Psoas muscle (tissue), 8 donors: Measurements from ENCODE around the gene ZNG1C. TPM values are rescaled to one million over a fixed set of nuclear protein-coding genes. Genes with fewer than 3 reads are reported as not detected.
"Not testable (repeated sequence)": the region's sequence is repeated elsewhere in the genome, so short reads cannot be mapped to it uniquely, and the experiment has no call there.

ENCODE experiments used
- ATAC-seq, 4 donors: fragments of 200-7000 bp; cut with Tn5 transposase; one replicate each; pipeline ENCODE4 v1.9.1; 2020; ENCODE audit warnings: moderate library complexity in 3 of 4, mild to moderate bottlenecking in 2 of 4
- DNase-seq, 2 donors: peaks; one replicate each; pipeline ENCODE4 v3.0.0-alpha.2; 2020
- H3K27ac ChIP-seq: fragments of 200-600 bp; one replicate; pipeline ENCODE4 v1.8.0; 2022
- H3K27me3 ChIP-seq, 3 donors: fragments of 200-600 bp in 1 of 3; one replicate each; pipeline versions ENCODE4 v1.6.1 to v1.8.0; 2013 to 2022; ENCODE audit warnings: low read length in 2 of 3, mild to moderate bottlenecking in 2 of 3, moderate library complexity in 1 of 3; ENCODE audit not compliant: insufficient read depth in 3 of 3
- H3K36me3 ChIP-seq, 2 donors: fragments of 200-600 bp in 1 of 2; one replicate each; pipeline versions ENCODE4 v1.6.1 to v1.8.0; 2013 to 2022; ENCODE audit warnings: low read depth in 1 of 2, mild to moderate bottlenecking in 1 of 2, moderate library complexity in 1 of 2; ENCODE audit not compliant: insufficient read depth in 1 of 2
- H3K4me1 ChIP-seq: fragments of 200-600 bp; one replicate; pipeline ENCODE4 v1.8.0; 2022
- H3K4me3 ChIP-seq: fragments of 200-600 bp; one replicate; pipeline ENCODE4 v1.8.0; 2022; ENCODE audit warnings: mild to moderate bottlenecking
- H3K9me3 ChIP-seq: fragments of 200-600 bp; one replicate; pipeline ENCODE4 v1.8.0; 2022
- WGBS, 3 donors: extraction: QIAGEN DNeasy Blood & Tissue Kit; methylation state at CpG; one replicate each; pipeline versions ENCODE4 v1.1.6 to v1.1.7; 2013; 5-methylcytosine and 5-hydroxymethylcytosine counted together
- intact Hi-C, 2 donors: fragments of 100-400 bp; cut with DNase I; formaldehyde crosslinking; loops; one replicate each; pipeline versions ENCODE4 v1.11.0 to v1.14.2; 2022
- polyA plus RNA-seq, 3 donors: library from polyadenylated mRNA; stranded (reverse); fragments of 200-250 nt; gene quantifications; one replicate each; pipeline ENCODE4 v1.2.3, GENCODE V29; 2013
- total RNA-seq, 4 donors: library from RNA; stranded (reverse); fragmentation: NEBNext Ultra II Directional in 2 of 4; extraction: Animal tissue kit (Norgen Biotek cat#: 25700) in 2 of 4; gene quantifications; one replicate each; pipeline versions ENCODE4 v1.2.1 to v1.2.4, GENCODE V29; 2021 to 2023
- donor health status: healthy with polysubstance abuse.
- donor health status: DM: no; HTN: no; CAD: no; lungs with moderate emphysema.
- donor health status: Bipolar disorder and iron deficiency.
- donor health status: healthy.
- donor health status: DM: yes; HTN: yes; CAD: no.
- donor health status: DM: no; HTN: no; CAD: no.
- donor health status: DM: no; HTN: no; CAD: no.
- donor health status: DM: yes; HTN: yes; CAD: no.

The ZNG1C gene
- total and polyA plus RNA-seq, 7 donors, result 9.9 to 23.1 (median 11.9) TPM

- intact Hi-C loops, H3K4me1 ChIP-seq, H3K4me3 ChIP-seq, H3K27ac ChIP-seq, H3K27me3 ChIP-seq, H3K36me3 ChIP-seq, H3K9me3 ChIP-seq, DNase-seq: not testable (repeated sequence)
- no CpG with 5 or more reads among the region's 5 CpGs for WGBS, 3 donors
- ATAC-seq, result peak in 1 of 4 donors; percentile 50
Measured at GRCh38 chr9:68311208-68311607, 69.4 kb downstream of the ZNG1C start.

- WGBS, 3 donors, result 65 to 71% (median 66%) methylated on average over 9 of the region's 10 CpGs
- H3K36me3 ChIP-seq, H3K27me3 ChIP-seq, intact Hi-C loops, ATAC-seq, H3K9me3 ChIP-seq, DNase-seq, H3K4me3 ChIP-seq, H3K4me1 ChIP-seq, H3K27ac ChIP-seq: not testable (repeated sequence)
Measured at GRCh38 chr9:68318209-68318608, 76.4 kb downstream of the ZNG1C start.

GRCh38 chr9:68323749-68324148 lies 82.0 kb downstream of the ZNG1C start:
- ATAC-seq, H3K4me3 ChIP-seq, H3K36me3 ChIP-seq, H3K4me1 ChIP-seq, H3K27me3 ChIP-seq, intact Hi-C loops, DNase-seq, H3K9me3 ChIP-seq, H3K27ac ChIP-seq: not testable (repeated sequence)
- 46 to 85% (median 51%) methylated on average over 5 to 11 of the region's 24 CpGs for WGBS, 3 donors

- 0 to 14% (median 8%) methylated on average over 3 to 6 of the region's 20 CpGs for WGBS, 3 donors
- H3K36me3 ChIP-seq, H3K9me3 ChIP-seq, H3K27ac ChIP-seq, ATAC-seq, H3K4me1 ChIP-seq, intact Hi-C loops, DNase-seq, H3K4me3 ChIP-seq, H3K27me3 ChIP-seq: not testable (repeated sequence)
Measured at GRCh38 chr9:68324518-68324917, 82.7 kb downstream of the ZNG1C start.

- H3K36me3 ChIP-seq, H3K4me1 ChIP-seq, H3K27ac ChIP-seq, H3K4me3 ChIP-seq, intact Hi-C loops, ATAC-seq, DNase-seq, H3K9me3 ChIP-seq, H3K27me3 ChIP-seq: not testable (repeated sequence)
- 72 to 83% (median 83%) methylated on average over 2 of the region's 4 CpGs for WGBS, 3 donors
Measured at GRCh38 chr9:68329106-68329505, 87.3 kb downstream of the ZNG1C start.

- ATAC-seq, H3K9me3 ChIP-seq, DNase-seq, intact Hi-C loops, H3K4me1 ChIP-seq, H3K4me3 ChIP-seq, H3K27me3 ChIP-seq, H3K27ac ChIP-seq, H3K36me3 ChIP-seq: not testable (repeated sequence)
- 55 to 66% (median 62%) methylated on average over 7 to 8 of the region's 11 CpGs for WGBS, 3 donors
Measured at GRCh38 chr9:68330531-68331173, 88.9 kb downstream of the ZNG1C start.

- H3K4me1 ChIP-seq, H3K27me3 ChIP-seq, H3K9me3 ChIP-seq, intact Hi-C loops, ATAC-seq, H3K27ac ChIP-seq, H3K36me3 ChIP-seq, DNase-seq, H3K4me3 ChIP-seq: not testable (repeated sequence)
- WGBS, 3 donors, result 40 to 80% (median 50%) methylated on average over 1 of the region's 1 CpG
Measured at GRCh38 chr9:68332122-68332521, 90.3 kb downstream of the ZNG1C start.

GRCh38 chr9:68335935-68336334 lies 94.2 kb downstream of the ZNG1C start:
- H3K4me3 ChIP-seq, H3K4me1 ChIP-seq, DNase-seq, H3K27me3 ChIP-seq, H3K27ac ChIP-seq, H3K36me3 ChIP-seq, intact Hi-C loops, H3K9me3 ChIP-seq, ATAC-seq: not testable (repeated sequence)
- 60 to 90% (median 66%) methylated on average over 2 of the region's 3 CpGs for WGBS, 3 donors

- intact Hi-C loops, ATAC-seq, DNase-seq, H3K27me3 ChIP-seq, H3K4me3 ChIP-seq, H3K27ac ChIP-seq, H3K4me1 ChIP-seq, H3K36me3 ChIP-seq, H3K9me3 ChIP-seq: not testable (repeated sequence)
- 34 to 47% (median 44%) methylated on average over 4 of the region's 10 CpGs for WGBS, 3 donors
Measured at GRCh38 chr9:68336639-68337339, 95.0 kb downstream of the ZNG1C start.

GRCh38 chr9:68338000-68338399 lies 96.2 kb downstream of the ZNG1C start:
- 80 to 90% (median 90%) methylated on average over 7 of the region's 7 CpGs for WGBS, 3 donors
- H3K36me3 ChIP-seq, DNase-seq, intact Hi-C loops, H3K27me3 ChIP-seq, ATAC-seq, H3K4me3 ChIP-seq, H3K27ac ChIP-seq, H3K4me1 ChIP-seq, H3K9me3 ChIP-seq: not testable (repeated sequence)
